Transverse colon (tissue), 4 donors: ENCODE data around the gene EPHA4. TPM values are rescaled to one million over a fixed set of nuclear protein-coding genes. Genes with fewer than 3 reads are reported as not detected.
"Not testable (repeated sequence)": the region's sequence is repeated elsewhere in the genome, so short reads cannot be mapped to it uniquely, and the experiment has no call there.

Experiments used
- DNase-seq: peaks from one replicate; pipeline ENCODE4 v3.0.0-alpha.2; 2019
- H3K27ac ChIP-seq, 4 donors: fragments of 200-600 bp; sonication (generic); 2 replicates each; pipeline ENCODE4 v1.5.1; 2016 to 2018; ENCODE audit warnings: inconsistent platforms in 4 of 4
- H3K27me3 ChIP-seq: fragments of 200-600 bp; sonication (generic); 2 replicates; pipeline ENCODE4 v1.5.1; 2017; ENCODE audit warnings: inconsistent platforms
- H3K36me3 ChIP-seq, 4 donors: fragments of 200-600 bp; sonication (generic); 2 replicates each; pipeline ENCODE4 v1.5.1; 2017 to 2019; ENCODE audit warnings: inconsistent platforms in 4 of 4
- H3K4me1 ChIP-seq, 4 donors: fragments of 200-600 bp; sonication (generic); 2 replicates each; pipeline ENCODE4 v1.5.1; 2017 to 2020; ENCODE audit warnings: inconsistent platforms in 4 of 4
- H3K4me3 ChIP-seq, 4 donors: fragments of 200-600 bp; sonication (generic); 1 replicate in 1 of 4; 2 replicates in 3 of 4; pipeline versions ENCODE4 v1.5.1 to v1.6.1; 2017 to 2019; ENCODE audit warnings: inconsistent platforms in 4 of 4
- H3K9me3 ChIP-seq, 2 donors: fragments of 200-600 bp; sonication (generic); 2 replicates each; pipeline ENCODE4 v1.5.1; 2017 to 2019; ENCODE audit warnings: inconsistent platforms in 2 of 2
- CTCF ChIP-seq, 5 experiments: fragments of 200-600 bp in 3 of 5; fragments of 450-650 bp in 2 of 5; sonication (generic) in 3 of 5; IDR thresholded peaks; 1 replicate in 2 of 5; 2 replicates in 3 of 5; pipeline ENCODE4 v1.5.1; 2016 to 2017; ENCODE audit warnings: antibody characterized with exemption in 5 of 5, inconsistent platforms in 3 of 5, mild to moderate bottlenecking in 2 of 5, moderate library complexity in 1 of 5
- EP300 ChIP-seq: sonication (generic); formaldehyde crosslinking; IDR thresholded peaks from one replicate; pipeline ENCODE4 v1.6.1; 2017; ENCODE audit warnings: antibody characterized with exemption, low read depth
- POLR2A ChIP-seq: fragments of 450-650 bp; IDR thresholded peaks from one replicate; pipeline ENCODE4 v1.6.1; 2016; ENCODE audit warnings: antibody characterized with exemption, mild to moderate bottlenecking, moderate library complexity
- POLR2AphosphoS5 ChIP-seq, 3 donors: sonication (generic); formaldehyde crosslinking; IDR thresholded peaks; one replicate each; pipeline ENCODE4 v1.6.1; 2016; ENCODE audit warnings: antibody characterized with exemption in 3 of 3
- WGBS, 2 donors: methylation state at CpG; one replicate each; pipeline ENCODE4 v1.1.5; 2018; ENCODE audit warnings: low coverage in 1 of 2; 5-methylcytosine and 5-hydroxymethylcytosine counted together
- in situ Hi-C, 4 donors: fragments of 200-750 bp; cut with MboI; loops; one replicate each; pipeline versions ENCODE4 v1.15.0 to v1.15.1; 2017; ENCODE audit warnings: low sequenced_read_pairs in 3 of 4, low pct_ligation_motif_present in 1 of 4, low pct_unique_long_range_greater_than_20kb in 1 of 4
- intact Hi-C: fragments of 100-400 bp; cut with DNase I; formaldehyde crosslinking; loops from one replicate; pipeline ENCODE4 v1.15.1; 2023; ENCODE audit warnings: low total_unique reads
- total RNA-seq, 4 donors: library from RNA; depleted of rRNA; stranded (reverse); fragments of >200 nt; gene quantifications; one replicate each; pipeline ENCODE4 v1.1.0, GENCODE V29; 2016

EPHA4 gene
- total RNA-seq, 4 donors from 2014 or later, result 1.5 to 21.0 (median 13.8) TPM

GRCh38 chr2:221513232-221513631 lies 58.9 kb downstream of the EPHA4 start:
- Histone ChIP-seq H3K4me3 (no peak overlapping the region), H3K4me1 (peaks cover 9 to 18% (median 10%) of the 10 kb centered on the region in 4 donors), H3K27ac (peak overlapping the region in 1 of 4 donors; percentile 49), H3K36me3 (no peaks in the 10 kb centered on the region), H3K9me3 (no peaks in the 10 kb centered on the region), H3K27me3 (no peaks in the 10 kb centered on the region)
- in situ Hi-C loops (no loop called here), intact Hi-C loops (no loop called here)
- 54 to 57% methylated on average over 5 of the region's 5 CpGs for WGBS, 2 donors
- TF ChIP-seq POLR2AphosphoS5 (IDR thresholded peaks at IDR 0.05), result no peak
- no peak for TF ChIP-seq EP300
- no peak for TF ChIP-seq CTCF (IDR thresholded peaks at IDR 0.05)
- no peak for TF ChIP-seq POLR2A
- DNase-seq, result no peak

- intact Hi-C loops, in situ Hi-C loops, H3K9me3 ChIP-seq, H3K4me3 ChIP-seq, H3K27me3 ChIP-seq, H3K27ac ChIP-seq, DNase-seq, H3K4me1 ChIP-seq, H3K36me3 ChIP-seq: not testable (repeated sequence)
- WGBS, 2 donors, result 78 to 92% methylated on average over 2 to 5 of the region's 5 CpGs
These were observed 60.8 kb downstream of the EPHA4 start for GRCh38 chr2:221511325-221511724.

GRCh38 chr2:221506469-221506868 lies 65.6 kb downstream of the EPHA4 start:
- Histone ChIP-seq H3K4me1 (no peaks in the 10 kb centered on the region), H3K9me3 (no peaks in the 10 kb centered on the region), H3K27ac (no peak overlapping the region), H3K27me3 (no peaks in the 10 kb centered on the region), H3K36me3 (no peaks in the 10 kb centered on the region), H3K4me3 (no peak overlapping the region)
- no peak for TF ChIP-seq POLR2A
- no peak for TF ChIP-seq CTCF (IDR thresholded peaks at IDR 0.05)
- in situ Hi-C loops (no loop called here), intact Hi-C loops (no loop called here)
- DNase-seq, result no peak
- WGBS, 2 donors, result 95 to 99% methylated on average over 2 of the region's 2 CpGs

GRCh38 chr2:221505605-221506004 lies 66.5 kb downstream of the EPHA4 start:
- Histone ChIP-seq H3K27ac (no peak overlapping the region), H3K4me3 (no peak overlapping the region), H3K36me3 (no peaks in the 10 kb centered on the region), H3K9me3 (no peaks in the 10 kb centered on the region), H3K4me1 (no peaks in the 10 kb centered on the region), H3K27me3 (no peaks in the 10 kb centered on the region)
- TF ChIP-seq EP300 (no peak), POLR2A (no peak), POLR2AphosphoS5 (IDR thresholded peaks at IDR 0.05) (no peak), CTCF (IDR thresholded peaks at IDR 0.05) (no peak)
- WGBS, 2 donors, result 91% methylated on average over 4 of the region's 4 CpGs; no CpG with 5 or more reads in 1 of the 2 donors
- no peak for DNase-seq
- intact Hi-C loops (no loop called here), in situ Hi-C loops (no loop called here)

- DNase-seq, result no peak
- intact Hi-C loops, result no loop called here
- H3K27ac ChIP-seq, result no peak overlapping the region
- no peaks in the 10 kb centered on the region for H3K27me3 ChIP-seq
- in situ Hi-C loops, result no loop called here
- TF ChIP-seq POLR2A (no peak), CTCF (IDR thresholded peaks at IDR 0.05) (no peak), EP300 (no peak), POLR2AphosphoS5 (IDR thresholded peaks at IDR 0.05) (no peak)
- H3K36me3 ChIP-seq, result no peaks in the 10 kb centered on the region
- H3K4me3 ChIP-seq, result no peak overlapping the region
- H3K9me3 ChIP-seq, result no peaks in the 10 kb centered on the region
- H3K4me1 ChIP-seq, result no peaks in the 10 kb centered on the region
- 97 to 100% methylated on average over 1 of the region's 1 CpG for WGBS, 2 donors
These were observed 67.2 kb downstream of the EPHA4 start for GRCh38 chr2:221504905-221505304.
